SU-DHL-6 (cell line): ENCODE data around the gene ACTL8.

ENCODE experiments used
- H2AFZ ChIP-seq: fragments of 200-600 bp; sonication (generic); 2 replicates; pipeline ENCODE4 v1.6.1; 2014; ENCODE audit warnings: low read depth, mild to moderate bottlenecking, moderate library complexity, mixed read lengths, antibody characterized with exemption, low read length; ENCODE audit not compliant: severe bottlenecking
- H3F3A ChIP-seq: fragments of 200-600 bp; shearing (Covaris generic); 2 replicates; pipeline ENCODE4 v1.6.0; 2016; ENCODE audit warnings: antibody characterized with exemption, mild to moderate bottlenecking; ENCODE audit not compliant: insufficient read depth
- H3K27ac ChIP-seq: fragments of 200-600 bp; sonication (generic); 2 replicates; pipeline ENCODE4 v1.5.1; 2016; ENCODE audit warnings: low read depth, mild to moderate bottlenecking, low read length, moderate library complexity, mixed read lengths
- H3K27me3 ChIP-seq: fragments of 200-600 bp; sonication (generic), shearing (Covaris generic); 2 replicates; pipeline ENCODE4 v1.6.0; 2014; ENCODE audit warnings: mild to moderate bottlenecking, low read length
- H3K36me3 ChIP-seq: fragments of 200-600 bp; sonication (generic); 2 replicates; pipeline ENCODE4 v1.6.1; 2014; ENCODE audit warnings: mild to moderate bottlenecking, low read length, mixed read lengths
- H3K4me2 ChIP-seq: fragments of 300-600, 200-600 bp; shearing (Covaris generic), sonication (generic); 2 replicates; pipeline ENCODE4 v1.6.0; 2014; ENCODE audit warnings: low read length, low read depth, mild to moderate bottlenecking; ENCODE audit not compliant: poor library complexity, severe bottlenecking
- H3K4me3 ChIP-seq: fragments of 200-600 bp; sonication (generic); 2 replicates; pipeline ENCODE4 v1.5.1; 2014; ENCODE audit warnings: antibody characterized with exemption, low read length, mild to moderate bottlenecking, mixed read lengths; ENCODE audit not compliant: insufficient read depth, poor library complexity, severe bottlenecking
- H3K79me2 ChIP-seq: fragments of 200-600 bp; sonication (generic); 2 replicates; pipeline ENCODE4 v1.6.1; 2014; ENCODE audit warnings: mild to moderate bottlenecking, low read length, moderate library complexity; ENCODE audit not compliant: insufficient read depth
- H3K9ac ChIP-seq: fragments of 200-600 bp; sonication (generic); 2 replicates; pipeline ENCODE4 v1.7.0; 2014; ENCODE audit warnings: mild to moderate bottlenecking, low read length
- H3K9me2 ChIP-seq: fragments of 200-600 bp; sonication (generic); replicated peaks from 2 replicates; pipeline ENCODE4 v1.6.1; 2014; ENCODE audit warnings: low read length; ENCODE audit not compliant: insufficient read depth
- H3K9me3 ChIP-seq: fragments of 200-600 bp; sonication (generic); 2 replicates; pipeline ENCODE4 v1.6.1; 2014; ENCODE audit warnings: low read length, mixed read lengths; ENCODE audit not compliant: insufficient read depth
- H4K20me1 ChIP-seq: fragments of 200-600 bp; sonication (generic); 2 replicates; pipeline ENCODE4 v1.6.1; 2014; ENCODE audit warnings: low read depth, mild to moderate bottlenecking, antibody characterized with exemption, low read length, moderate library complexity, mixed read lengths
- EZH2phosphoT487 ChIP-seq: fragments of 200-600 bp; sonication (generic), shearing (Covaris generic); conservative IDR thresholded peaks from 2 replicates; pipeline ENCODE4 v1.6.1; 2018; ENCODE audit warnings: mild to moderate bottlenecking, antibody characterized with exemption, low read length, moderate library complexity, mixed read lengths
- TF ChIP-seq, protein P1 (sequence below): fragments of 200-600 bp; sonication (generic); IDR thresholded peaks from one replicate; pipeline ENCODE4 v1.5.1; 2017; ENCODE audit warnings: antibody characterized with exemption, mild to moderate bottlenecking, low read length, moderate library complexity; ENCODE audit not compliant: insufficient read depth, poor library complexity, severe bottlenecking

ACTL8 gene

DNA sequence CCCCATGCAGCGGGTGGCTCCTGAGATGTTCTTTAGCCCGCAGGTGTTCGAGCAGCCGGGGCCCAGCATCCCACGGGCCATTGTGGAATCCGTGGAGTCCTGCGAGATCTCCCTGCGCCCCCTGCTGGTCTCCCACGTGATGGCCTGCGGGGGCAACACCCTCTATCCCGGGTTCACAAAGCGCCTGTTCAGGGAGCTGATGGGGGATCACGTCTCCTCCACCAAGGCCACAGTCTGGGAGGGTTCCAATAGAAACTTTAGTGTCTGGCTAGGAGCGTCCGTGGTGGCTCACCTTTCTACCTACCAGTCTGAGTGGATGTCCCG is 71.0 kb downstream of the ACTL8 start:
- H3K36me3 ChIP-seq = no peaks in the 10 kb centered on the region
- H3K9ac ChIP-seq = no peak overlapping the region
- no peaks in the 10 kb centered on the region for H3K79me2 ChIP-seq
- H3K4me2 ChIP-seq = no peak overlapping the region
- H4K20me1 ChIP-seq = no peaks in the 10 kb centered on the region
- no peaks in the 10 kb centered on the region for H3K9me3 ChIP-seq
- no peaks in the 10 kb centered on the region for H3K9me2 ChIP-seq
- no peak overlapping the region for H2AFZ ChIP-seq
- no peaks in the 10 kb centered on the region for H3K27me3 ChIP-seq
- no peak overlapping the region for H3K4me3 ChIP-seq
- H3K27ac ChIP-seq = no peak overlapping the region
- no peaks in the 10 kb centered on the region for H3F3A ChIP-seq
- TF ChIP-seq EZH2phosphoT487 = no peak
- TF ChIP-seq, protein P1, sequence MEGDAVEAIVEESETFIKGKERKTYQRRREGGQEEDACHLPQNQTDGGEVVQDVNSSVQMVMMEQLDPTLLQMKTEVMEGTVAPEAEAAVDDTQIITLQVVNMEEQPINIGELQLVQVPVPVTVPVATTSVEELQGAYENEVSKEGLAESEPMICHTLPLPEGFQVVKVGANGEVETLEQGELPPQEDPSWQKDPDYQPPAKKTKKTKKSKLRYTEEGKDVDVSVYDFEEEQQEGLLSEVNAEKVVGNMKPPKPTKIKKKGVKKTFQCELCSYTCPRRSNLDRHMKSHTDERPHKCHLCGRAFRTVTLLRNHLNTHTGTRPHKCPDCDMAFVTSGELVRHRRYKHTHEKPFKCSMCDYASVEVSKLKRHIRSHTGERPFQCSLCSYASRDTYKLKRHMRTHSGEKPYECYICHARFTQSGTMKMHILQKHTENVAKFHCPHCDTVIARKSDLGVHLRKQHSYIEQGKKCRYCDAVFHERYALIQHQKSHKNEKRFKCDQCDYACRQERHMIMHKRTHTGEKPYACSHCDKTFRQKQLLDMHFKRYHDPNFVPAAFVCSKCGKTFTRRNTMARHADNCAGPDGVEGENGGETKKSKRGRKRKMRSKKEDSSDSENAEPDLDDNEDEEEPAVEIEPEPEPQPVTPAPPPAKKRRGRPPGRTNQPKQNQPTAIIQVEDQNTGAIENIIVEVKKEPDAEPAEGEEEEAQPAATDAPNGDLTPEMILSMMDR = peak; percentile 62

DNA sequence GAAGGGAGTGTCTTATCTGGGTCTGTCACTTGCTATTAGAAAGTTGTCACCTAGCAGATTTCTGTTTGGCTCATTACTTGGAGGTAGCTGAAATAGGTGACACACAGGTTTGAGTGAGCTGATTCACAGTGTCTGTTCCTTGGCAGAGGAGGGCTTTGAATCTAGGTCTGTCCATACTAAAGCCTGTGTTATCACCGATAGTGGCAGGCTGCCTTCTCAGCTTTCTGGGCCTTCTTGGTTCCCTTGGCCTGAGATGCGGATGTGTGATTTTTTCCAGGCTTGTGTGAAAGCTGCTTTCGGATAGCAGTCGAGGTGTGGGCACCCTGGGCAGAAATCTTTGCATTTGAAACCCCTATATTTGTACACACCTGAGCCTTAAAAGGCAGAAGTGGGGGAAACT is 73.9 kb downstream of the ACTL8 start:
- no peak for TF ChIP-seq EZH2phosphoT487
- TF ChIP-seq, protein P1 = no peak

DNA sequence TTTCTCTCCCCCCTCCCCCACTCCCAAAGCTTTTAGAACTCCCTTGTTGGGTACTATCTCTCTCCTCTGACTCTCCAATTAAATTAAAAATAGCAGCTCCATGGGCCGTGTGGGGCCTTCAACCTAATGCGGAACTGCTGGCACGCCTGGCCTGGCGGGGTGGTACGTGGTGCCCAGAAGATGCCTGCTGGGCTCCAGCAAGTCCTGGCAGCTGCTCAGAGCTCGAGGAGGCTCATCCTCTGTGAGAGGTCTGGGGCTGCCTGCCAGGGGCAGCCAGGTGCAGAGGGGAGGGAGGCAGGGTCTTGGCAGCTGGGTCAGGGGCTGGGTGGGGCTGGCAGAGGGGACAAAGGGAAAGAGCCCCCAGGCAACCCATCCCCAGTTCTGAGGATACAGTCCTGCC is 74.4 kb downstream of the ACTL8 start:
- Histone ChIP-seq H3F3A (no peaks in the 10 kb centered on the region), H3K79me2 (no peaks in the 10 kb centered on the region), H3K36me3 (no peaks in the 10 kb centered on the region), H2AFZ (no peak overlapping the region), H4K20me1 (no peaks in the 10 kb centered on the region), H3K27me3 (no peaks in the 10 kb centered on the region), H3K9me3 (no peaks in the 10 kb centered on the region), H3K9ac (no peak overlapping the region), H3K9me2 (no peaks in the 10 kb centered on the region), H3K4me2 (no peak overlapping the region), H3K4me3 (no peak overlapping the region), H3K27ac (no peak overlapping the region)
- TF ChIP-seq, protein P1 = no peak
- no peak for TF ChIP-seq EZH2phosphoT487

More for the DNA sequence above, 73.9 kb downstream of the ACTL8 start:
- H3K27me3 ChIP-seq = no peaks in the 10 kb centered on the region
- H3K79me2 ChIP-seq = no peaks in the 10 kb centered on the region
- no peak overlapping the region for H3K27ac ChIP-seq
- H3K9me2 ChIP-seq = no peaks in the 10 kb centered on the region
- H3K36me3 ChIP-seq = no peaks in the 10 kb centered on the region
- no peaks in the 10 kb centered on the region for H3F3A ChIP-seq
- H3K9me3 ChIP-seq = no peaks in the 10 kb centered on the region
- no peak overlapping the region for H3K9ac ChIP-seq
- no peak overlapping the region for H3K4me3 ChIP-seq
- no peaks in the 10 kb centered on the region for H4K20me1 ChIP-seq
- H2AFZ ChIP-seq = no peak overlapping the region
- H3K4me2 ChIP-seq = no peak overlapping the region

DNA sequence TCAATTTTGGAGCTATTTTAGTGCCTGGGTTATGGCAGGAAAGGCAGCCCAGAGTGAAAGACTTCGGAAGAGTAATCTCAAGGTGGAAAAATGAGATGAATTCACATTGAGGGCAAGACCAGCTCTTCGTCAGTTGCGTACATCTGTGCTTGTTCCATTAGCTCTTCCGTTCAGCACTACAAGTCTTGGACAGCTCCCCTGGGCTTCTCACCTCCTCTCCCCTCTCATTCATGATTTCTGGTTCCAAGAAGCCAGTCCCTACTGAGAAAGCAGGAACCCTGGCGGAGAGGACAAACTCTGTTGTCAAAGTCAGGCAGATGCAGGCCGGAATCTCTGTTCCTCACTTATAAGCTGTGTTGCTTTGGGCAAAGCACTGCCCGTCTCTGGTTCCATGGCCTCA is 76.5 kb downstream of the ACTL8 start:
- Histone ChIP-seq H3K9me3 (no peaks in the 10 kb centered on the region), H3K4me2 (no peak overlapping the region), H4K20me1 (no peaks in the 10 kb centered on the region), H3K79me2 (no peaks in the 10 kb centered on the region), H3K9ac (no peak overlapping the region), H3F3A (no peaks in the 10 kb centered on the region), H3K36me3 (no peaks in the 10 kb centered on the region), H3K27ac (no peak overlapping the region), H3K27me3 (no peaks in the 10 kb centered on the region), H3K9me2 (no peaks in the 10 kb centered on the region), H3K4me3 (no peak overlapping the region), H2AFZ (no peak overlapping the region)
- TF ChIP-seq EZH2phosphoT487 = no peak
- TF ChIP-seq, protein P1 = no peak
